ENCODE data around the gene PARD3B.

PARD3B gene

DNA sequence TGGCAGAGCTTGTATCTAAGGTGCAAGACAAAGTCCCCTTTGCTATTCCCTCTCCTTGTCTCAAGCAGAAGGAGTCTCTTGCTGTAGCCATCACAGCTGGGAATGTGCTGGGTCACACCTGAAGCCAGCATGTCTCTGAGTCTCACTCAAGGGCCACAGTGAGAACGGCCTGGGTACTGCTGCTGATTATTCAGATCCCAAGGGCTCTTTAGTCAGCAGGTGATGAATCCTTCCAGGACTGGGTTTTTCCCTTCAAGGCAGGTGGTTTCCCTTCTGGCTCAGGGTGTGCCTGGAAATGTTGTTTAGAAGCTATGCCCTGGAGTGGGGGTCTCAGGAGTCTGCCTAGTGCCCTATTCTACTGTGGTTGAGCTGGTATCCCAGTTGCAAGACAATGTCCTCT, 356.3 kb downstream of the PARD3B start:
- DNase-seq, result no peak

DNA sequence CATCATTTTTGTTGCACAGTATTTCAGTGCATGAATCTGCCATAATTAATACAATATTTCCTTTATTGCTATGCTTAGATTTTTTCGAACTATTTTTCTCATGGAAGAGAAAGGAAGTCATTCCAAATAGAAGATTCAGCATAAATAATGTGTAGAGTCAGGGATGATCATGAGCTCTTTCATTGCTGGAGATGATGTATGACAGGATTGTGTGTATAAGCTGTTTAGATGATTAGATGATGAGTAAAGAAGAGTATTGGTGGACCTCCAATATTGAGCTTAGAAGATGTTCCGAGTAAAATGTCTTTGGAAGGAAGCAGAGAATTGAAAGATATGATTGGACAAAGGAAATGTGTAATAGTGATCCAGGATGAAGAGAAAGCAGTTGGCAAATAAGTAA, 364.5 kb downstream of the PARD3B start:
- no peak for DNase-seq

DNA sequence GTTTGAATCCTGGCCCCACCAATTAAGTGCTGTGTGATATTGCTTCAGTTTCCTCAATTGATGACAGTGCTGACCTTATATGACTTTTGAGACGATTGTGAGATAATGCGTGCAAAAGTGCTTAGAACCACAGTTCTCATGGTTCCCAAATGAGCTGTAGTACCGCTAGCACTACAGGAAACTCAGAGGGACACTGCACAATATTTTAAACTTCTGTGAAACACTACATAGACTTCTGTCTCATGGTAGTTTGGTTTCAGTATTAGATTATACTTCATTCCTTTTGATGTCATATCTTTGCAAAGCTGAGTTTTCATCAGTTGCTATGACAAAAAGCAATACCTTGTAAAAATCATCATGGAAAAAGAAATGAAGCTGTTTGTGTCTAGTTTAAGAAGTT, 368.0 kb downstream of the PARD3B start:
- no peak for DNase-seq

DNA sequence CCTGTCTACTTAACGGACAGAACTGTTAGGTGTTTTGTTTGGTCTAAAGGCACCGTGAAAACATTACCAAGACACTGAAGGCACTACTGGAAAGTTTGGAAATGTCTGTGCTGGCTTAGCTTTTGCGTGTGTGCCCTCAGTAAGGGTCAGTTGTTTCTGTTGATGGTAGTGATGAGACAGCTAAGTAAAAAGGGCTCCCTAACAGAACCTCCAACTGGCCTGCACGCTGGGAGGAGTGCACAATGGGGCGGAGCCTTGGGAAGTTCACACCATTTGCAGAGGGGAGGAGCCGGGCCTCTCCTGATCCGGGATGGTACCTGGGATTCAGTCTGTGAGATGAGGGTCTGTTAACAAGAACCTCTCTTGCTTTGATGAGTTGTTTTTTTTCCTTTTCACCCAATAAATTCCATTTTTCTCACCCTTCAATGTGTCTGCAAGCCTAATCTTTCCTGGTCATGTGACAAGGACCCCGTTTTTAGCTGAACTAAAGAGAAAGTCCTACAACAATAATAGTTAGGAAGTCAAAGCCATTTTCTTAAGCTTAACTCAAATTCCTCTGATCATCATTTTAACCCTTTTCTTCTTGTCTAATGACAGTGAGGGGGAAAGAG, 368.7 kb downstream of the PARD3B start:
- no peak for DNase-seq

DNA sequence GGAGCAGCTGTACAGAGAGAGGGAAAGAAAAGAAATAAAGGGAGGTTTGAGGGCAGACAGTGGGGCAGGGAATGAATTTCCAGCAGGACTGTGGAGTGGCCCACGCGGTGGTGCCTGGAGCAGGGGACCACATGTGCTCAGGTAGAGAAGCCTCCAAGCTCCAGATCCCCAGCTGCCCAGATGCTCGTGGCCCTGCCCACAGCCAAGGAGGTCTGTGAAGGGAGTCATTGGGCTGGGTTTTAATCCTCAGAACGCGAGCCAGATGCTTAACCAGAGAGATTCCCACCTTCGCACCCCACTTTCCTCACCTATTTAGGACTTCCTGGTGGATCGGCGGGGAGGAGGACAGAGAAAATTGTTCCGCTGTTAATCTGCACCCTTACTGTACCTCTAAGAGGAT, 369.4 kb downstream of the PARD3B start:
- DNase-seq, result no peak

DNA sequence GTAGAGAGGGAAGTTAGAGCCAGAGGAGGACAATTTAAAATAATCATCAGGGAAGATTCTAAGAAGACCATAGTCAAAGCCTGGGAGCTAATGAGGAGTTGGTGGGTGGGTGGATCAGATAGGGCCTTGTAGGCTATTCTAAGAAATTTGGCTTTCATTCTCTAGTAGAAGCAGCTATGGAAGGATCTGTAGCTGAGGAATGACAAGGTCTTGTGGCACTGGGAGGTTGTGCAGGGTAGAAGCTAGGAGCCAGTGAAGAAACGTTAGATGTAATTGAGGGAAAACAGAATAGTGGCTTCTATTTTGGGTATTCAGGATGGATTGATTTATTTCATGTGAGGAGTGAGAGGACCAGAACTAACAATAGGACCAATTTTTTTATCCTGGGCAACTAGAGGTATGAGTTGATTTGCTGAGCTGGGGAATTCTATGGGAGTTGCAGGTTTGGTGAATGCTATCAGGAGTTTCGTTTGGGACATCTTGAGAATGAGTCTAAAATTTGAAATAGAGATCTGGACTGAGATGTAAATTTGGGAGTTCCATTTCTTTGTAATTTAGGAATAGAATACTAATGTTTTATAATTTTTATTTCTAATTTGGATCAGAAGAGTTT, 371.9 kb downstream of the PARD3B start:
- no peak for DNase-seq

DNA sequence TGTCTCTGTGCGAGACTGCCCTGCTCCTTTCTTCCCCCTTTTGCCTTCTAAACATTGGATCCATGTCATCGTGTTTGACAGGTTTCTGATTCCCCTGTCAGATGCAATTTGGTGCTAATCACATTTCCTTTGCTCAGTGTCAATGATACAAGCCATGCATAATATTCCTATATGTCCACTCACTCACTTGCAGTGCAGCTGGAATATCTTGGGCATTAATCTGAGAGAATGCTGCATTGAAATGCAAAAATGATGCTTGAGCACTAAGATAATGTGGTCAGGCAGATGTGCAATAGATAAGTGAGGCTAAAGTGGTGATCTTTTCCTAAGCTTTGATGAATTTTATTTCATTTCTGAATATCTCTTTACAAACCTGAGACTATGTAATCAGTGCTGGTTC, 375.5 kb downstream of the PARD3B start:
- DNase-seq, result no peak

DNA sequence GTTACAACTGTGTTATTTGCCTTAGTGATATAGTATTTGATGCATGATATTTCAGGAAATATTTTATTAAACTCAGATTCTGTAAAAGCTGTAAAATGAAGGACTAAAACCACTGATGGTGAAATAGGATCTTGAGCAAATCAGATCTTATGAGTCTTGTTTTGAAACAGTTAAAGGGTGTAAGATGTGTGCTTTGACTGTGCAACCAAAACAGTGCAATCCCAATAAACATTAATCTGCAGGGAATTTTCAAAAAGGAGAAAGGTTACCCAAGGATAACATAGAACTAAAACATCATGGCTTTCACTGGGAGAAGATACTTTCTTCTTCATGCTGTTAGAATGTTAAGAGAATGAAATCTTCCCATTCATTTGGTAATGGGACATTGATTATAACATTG, 378.7 kb downstream of the PARD3B start:
- no peak for DNase-seq

DNA sequence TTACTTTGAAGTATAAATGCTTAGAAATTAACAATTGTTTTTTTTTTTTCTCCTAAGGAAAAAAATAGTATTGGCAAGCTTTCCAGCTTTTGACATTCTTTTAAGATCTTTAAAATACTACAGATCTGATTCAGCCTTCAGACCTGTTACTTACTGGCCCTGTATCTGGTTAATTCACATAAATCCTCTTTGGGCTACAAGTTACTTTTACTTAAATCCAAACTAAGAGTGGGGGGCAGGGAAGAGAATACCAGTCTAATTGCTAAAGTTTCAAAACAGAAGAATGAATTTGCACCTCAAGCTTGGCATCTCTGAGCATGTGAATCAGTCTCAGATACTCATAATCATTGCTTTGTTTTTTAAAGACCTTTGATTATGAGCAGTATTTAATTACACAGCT, 386.3 kb downstream of the PARD3B start:
- DNase-seq, result no peak

DNA sequence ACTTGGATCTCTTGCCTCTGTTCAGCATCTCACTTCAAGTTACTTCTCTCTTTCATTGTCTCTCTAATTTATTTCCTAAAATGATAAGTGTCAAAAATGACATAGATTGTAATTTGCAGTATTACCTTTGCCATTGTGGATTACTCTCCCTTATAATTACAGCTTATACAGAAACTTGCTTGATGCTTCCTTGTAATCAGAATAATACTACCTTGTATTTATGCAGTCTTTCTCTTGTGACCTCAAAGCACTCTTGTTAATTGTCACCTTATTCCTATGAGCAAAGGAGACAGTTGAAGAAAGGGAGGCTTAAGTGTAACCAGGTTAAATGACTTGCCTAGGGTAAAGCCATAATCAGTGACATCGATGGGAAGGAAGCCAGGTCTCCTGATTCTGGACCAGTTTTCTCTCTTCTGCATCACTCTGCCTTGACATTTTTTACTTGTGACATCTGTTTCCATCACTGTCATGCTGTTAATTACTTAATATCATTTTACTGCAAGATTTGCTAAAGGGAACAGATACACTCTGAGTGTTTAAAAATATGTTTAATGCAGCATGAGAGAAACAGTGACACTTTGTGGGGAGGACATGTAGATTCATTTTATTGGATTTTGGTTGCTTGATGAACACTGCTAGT, 388.6 kb downstream of the PARD3B start:
- DNase-seq, result no peak

DNA sequence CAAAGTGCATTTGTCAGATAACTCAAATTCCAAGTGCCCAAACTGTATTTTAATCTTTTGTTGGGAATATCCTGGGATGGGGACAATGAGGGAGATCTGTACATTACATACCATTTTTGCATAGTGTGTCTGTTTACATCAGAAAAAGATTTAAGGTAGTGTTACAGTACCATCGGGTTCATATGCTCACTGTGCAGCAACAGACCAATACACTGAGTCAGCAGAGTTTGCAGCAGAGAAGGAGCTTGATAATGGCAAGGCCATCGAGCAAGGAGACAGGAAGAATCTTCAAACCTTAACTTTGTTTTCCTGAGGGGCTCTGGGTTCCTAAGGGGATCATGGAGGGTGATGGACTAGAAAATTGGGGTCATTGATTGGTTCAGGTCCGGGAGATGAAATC, 399.7 kb downstream of the PARD3B start:
- DNase-seq, result no peak

DNA sequence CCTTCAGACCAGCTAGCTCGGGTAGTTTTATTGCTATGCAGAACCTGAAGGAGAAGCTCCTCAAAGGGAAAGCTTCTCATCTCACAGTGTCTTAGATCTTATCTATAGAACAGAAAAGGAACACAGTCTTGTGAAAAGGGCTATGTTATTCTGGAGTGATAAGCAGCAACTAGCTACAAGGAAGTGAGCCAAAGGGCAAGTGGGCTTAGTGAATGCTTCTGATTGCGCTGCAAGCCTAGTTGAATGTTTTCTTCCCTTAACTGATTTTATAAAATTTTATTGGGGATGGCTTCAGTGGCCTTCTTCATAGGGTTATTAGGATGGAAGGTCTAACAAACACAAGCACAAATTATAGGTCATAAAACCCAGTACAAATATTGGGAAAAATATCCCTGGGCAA, 400.1 kb downstream of the PARD3B start:
- no peak for DNase-seq

DNA sequence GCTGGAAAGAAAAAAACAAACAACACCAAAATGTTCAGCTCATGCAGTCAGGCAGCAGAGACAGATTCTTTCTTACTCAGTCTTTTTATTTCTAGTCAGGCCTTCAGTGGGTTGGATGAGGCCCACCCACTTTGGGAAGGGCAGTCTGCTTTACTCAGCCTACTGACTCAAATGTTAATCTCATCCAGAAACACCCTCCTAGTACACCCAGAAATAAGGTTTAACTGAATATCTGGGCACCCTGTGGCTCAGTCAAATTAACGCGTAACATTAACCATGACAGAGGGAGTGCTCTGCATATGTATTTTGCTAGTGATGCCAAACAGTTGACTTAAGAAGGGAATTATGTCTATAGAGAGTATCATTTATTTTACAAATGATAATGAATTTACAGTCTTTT, 401.6 kb downstream of the PARD3B start:
- DNase-seq, result no peak

DNA sequence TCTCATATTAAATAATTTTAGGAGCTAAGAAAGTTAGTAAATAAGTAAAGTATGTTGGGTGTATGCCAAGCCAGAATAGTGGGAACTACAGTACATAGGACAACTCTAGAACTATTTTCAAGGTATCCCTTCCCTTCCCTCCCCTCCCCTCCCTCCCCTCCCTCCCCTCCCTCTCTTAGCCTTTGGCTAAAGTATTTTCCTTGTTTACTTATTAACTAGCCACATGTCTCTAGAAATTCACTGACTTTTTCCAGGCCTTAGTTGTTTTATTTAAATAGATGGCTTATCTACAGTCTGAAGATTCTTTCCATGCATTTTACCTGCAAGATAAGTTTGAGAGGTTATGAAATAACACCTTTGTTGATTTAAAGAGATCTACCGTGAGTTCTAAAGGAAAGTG, 402.1 kb downstream of the PARD3B start:
- no peak for DNase-seq

DNA sequence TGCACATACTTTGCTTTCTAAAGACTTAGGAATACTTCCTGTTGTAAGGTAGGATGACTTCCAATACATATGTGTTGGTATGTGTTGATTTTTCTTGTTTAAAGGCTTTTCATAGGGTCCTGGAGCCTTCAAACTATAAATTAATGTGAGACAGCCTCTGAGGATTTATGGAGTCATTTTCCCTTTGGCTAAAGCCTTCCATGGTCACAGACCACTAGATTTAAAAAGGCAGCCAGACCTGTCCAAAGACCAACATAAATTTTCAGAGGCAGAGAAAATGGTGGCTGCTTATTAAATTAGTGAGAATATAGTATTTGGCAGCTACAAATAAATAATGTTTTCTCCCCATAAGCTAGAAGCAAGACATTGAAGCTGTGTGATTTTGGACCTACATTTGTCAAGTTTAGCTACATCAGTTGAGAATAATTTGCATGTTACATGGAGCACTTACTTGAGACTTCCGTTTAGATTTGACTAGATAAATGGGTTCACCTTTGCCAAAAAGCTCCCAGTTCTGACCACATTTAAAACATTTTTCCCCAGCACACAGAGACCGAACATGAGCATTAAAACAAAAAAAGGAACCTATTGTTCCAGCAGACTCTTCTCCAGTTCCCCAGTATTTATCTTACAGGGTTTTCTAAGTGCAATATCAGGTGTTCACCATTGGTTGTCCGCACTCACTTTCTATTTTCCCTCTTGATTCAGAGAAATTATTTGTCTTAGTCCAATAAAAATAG, 402.9 kb downstream of the PARD3B start:
- DNase-seq, result no peak

DNA sequence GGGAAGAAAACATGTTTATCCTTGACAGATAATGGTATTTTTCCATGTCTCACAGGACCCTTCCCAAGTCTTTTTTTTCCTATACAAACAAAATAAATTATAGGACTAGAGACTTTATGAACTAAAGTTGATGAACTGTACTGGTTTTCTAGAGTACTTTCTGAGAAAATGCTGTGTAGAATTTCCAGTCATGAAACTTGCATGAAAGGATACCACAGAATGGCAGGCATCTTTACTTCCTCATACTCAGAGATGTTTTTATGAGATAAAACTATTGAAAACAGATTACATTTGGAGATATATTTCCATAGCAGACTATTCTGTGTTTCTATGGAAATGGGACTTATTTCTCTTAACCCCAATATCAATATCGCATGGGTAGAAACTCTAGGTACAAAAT, 403.5 kb downstream of the PARD3B start:
- no peak for DNase-seq

DNA sequence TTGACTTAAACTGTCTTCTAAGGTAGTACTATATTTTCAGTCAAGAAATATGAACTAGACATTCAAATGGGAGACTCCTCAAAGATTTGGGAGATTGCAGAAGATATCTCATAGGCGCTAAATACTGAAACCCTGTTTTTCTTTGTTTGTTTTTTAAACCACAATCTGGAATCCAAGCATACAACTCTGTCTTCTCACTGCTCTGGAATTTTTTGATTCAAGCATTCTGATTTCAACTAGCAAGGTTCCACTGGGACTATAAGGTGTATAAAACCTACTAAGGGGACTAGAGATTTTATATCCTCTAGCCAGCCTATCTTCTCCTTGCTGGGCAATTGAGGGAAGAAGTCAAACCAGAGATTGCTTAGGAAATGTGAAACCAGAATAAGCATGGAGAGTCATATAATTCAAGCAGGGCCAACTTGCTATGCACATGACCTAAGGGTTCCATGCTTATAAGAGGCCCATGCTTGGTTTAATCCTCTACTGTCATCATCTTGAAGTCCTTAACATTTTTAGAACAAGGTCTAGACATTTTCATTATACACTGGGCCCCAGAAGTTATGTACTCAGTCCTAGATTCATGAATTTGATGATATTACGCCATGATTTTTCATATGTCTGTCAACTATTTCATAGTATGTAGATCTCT, 405.5 kb downstream of the PARD3B start:
- DNase-seq, result no peak

DNA sequence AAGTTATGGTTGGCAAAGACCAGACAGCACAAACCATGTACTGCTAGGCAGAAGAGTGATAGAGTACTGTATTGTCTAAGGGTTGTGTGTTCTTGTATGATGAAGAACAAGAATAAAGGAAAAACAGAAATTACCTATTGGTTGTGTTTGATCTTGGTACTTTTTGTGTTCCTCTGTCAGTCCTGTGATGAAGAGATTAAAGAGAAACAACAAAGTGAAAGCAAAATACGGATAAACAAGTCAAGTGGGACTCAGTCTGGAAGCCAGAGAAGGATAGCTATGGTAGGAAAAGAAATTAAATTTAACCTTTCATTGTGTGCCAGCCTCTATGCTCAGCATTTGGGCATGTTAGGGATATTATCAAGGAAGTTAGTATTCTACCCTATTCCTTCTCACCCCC, 413.1 kb downstream of the PARD3B start:
- DNase-seq, result no peak

DNA sequence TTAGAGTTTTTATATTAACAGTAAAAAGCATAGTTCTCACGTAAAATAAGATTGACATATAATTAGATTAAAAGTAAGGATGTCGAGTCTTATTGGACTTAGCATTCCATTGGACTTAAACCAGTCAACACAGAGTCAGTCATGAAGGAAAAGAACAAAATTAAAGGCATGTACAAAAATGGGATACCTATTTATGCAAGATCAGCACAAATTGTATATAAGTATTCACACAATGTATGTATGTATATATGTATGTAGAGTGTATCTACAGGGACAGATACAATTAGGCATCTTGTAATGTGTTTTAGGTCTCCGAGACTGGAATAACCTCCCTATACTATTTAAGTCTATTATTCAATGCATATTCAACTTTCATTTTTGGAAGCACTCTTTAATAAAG, 419.1 kb downstream of the PARD3B start:
- DNase-seq, result no peak

DNA sequence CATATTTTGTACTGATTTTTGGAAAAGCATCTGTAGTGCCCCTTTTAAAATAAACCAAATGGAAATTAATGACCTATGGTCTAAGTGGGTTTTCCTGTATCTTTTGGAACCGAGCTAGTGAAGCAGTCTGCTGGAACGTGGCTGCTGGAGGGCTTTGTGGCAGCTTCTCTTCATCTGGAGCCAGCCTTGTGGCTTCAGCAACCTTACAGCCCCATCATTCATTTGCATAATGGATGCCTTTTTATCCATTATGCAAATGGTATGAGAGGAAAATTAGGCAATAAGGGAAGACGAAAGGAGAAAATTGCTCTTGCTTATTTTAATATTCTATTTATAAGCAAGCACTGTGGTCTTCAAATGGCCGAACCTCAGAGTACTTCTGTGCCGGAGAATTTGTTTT, 421.0 kb downstream of the PARD3B start:
- DNase-seq, result no peak

DNA sequence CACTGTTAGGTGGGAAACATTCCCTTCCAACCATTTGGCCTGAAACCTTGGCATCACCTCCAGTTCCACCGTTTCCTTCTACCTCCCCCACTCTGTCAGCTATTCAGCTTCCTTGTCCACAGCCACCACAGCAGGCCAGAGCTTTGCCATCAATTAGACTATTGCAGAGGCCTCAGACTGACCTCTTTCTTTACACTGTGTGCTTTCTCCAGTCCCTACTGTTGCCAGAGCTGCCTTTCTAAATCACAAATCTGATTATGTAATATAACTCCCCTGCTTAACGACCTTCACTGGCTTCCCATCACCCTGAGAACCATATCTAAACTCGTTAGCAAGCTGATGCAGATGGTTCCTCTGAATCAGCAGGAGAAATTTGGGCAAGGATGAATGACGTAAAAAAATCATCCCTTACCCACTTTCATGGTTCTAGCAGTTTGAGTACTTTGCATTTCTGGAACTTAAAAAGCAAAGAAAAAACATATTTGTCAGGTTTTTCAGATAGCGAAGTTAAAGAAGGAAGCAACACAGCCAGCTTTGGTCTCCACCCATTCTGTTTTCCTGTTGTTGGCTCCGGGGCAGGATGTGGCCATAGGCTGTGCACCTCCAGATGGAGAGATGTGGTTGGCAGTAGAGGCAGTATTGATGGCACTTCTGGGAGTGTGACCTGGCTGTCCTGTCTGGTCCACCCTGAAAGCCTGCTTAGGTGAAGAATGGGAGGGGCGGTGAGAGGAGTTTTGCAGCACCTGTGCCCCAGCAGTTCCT, 422.1 kb downstream of the PARD3B start:
- no peak for DNase-seq

DNA sequence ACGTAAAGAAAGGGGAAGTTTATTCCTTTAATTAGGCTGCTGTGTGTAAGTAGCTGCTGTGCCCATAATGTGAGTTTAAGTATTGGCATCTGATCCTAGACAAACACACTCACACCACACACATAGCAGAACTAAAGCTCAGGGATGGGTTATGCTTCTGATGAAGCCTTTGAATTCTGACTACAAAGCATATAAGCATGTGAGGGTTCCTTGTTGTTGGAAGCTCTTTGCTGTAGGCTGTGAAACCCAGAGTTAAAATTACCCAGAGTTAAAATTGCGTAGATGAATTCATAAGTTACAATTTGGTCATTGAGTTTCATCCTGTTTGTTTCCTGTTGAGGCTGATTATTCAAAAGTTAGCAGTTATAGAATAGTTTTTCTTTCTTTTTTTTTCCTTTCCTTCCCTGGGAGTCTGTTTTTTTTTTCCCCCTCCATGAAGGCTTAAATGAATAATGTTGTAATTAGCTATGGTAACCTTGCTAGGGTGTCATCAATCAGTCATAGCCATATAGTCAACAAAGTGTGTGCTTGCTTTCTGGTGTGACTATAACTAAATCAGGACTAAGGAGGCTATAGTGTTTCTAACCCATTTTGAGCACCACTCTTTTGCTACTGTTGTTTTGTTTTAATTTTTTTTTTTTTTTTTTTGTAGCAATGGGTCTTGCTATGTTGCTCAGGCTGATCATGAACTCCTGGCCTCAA, 426.1 kb downstream of the PARD3B start:
- no peak for DNase-seq
